ENCODE data around the gene ABHD4.
"Not testable (repeated sequence)": the region's sequence is repeated elsewhere in the genome, so short reads cannot be mapped to it uniquely, and the experiment has no call there.

Gene ABHD4

GRCh38 chr14:22598099-22598895 lies at the start of gene ABHD4:
TSS of gene ABHD4 (plus strand) at chr14:22598300. CDS start at chr14:22598307, 7 bp downstream.
- peak; percentile 70 for DNase-seq

GRCh38 chr14:22549324-22549962 lies 48.7 kb upstream of the ABHD4 start:
- no peak for DNase-seq

GRCh38 chr14:22549981-22550673 lies 48.0 kb upstream of the ABHD4 start:
- peak; percentile 40 for DNase-seq

- no peak for DNase-seq
These were observed 46.5 kb upstream of the ABHD4 start for GRCh38 chr14:22551605-22551997.

- no peak for DNase-seq
These were observed 45.9 kb upstream of the ABHD4 start for GRCh38 chr14:22552001-22552826.

GRCh38 chr14:22552827-22553076 lies 45.3 kb upstream of the ABHD4 start:
- no peak for DNase-seq

GRCh38 chr14:22553445-22553844 lies 44.7 kb upstream of the ABHD4 start:
- no peak for DNase-seq

GRCh38 chr14:22553861-22554497 lies 44.1 kb upstream of the ABHD4 start:
- not testable (repeated sequence) for DNase-seq

GRCh38 chr14:22554498-22555383 lies 43.4 kb upstream of the ABHD4 start:
- DNase-seq = no peak

GRCh38 chr14:22555384-22556011 lies 42.6 kb upstream of the ABHD4 start:
- no peak for DNase-seq

GRCh38 chr14:22556021-22556989 lies 41.8 kb upstream of the ABHD4 start:
- peak; percentile 87 for DNase-seq

GRCh38 chr14:22556990-22557623 lies 41.0 kb upstream of the ABHD4 start:
- DNase-seq = peak; percentile 76

GRCh38 chr14:22557846-22558220 lies 40.3 kb upstream of the ABHD4 start:
- DNase-seq = no peak

GRCh38 chr14:22558221-22558913 lies 39.7 kb upstream of the ABHD4 start:
- DNase-seq = no peak

- DNase-seq = no peak
These were observed 39.1 kb upstream of the ABHD4 start for GRCh38 chr14:22559041-22559440.

GRCh38 chr14:22560662-22561365 lies 37.3 kb upstream of the ABHD4 start:
- DNase-seq = no peak

- DNase-seq = no peak
These were observed 36.8 kb upstream of the ABHD4 start for GRCh38 chr14:22561366-22561660.
